ENCODE results near the gene UPF3A.
"Not testable (repeated sequence)": the region's sequence is repeated elsewhere in the genome, so short reads cannot be mapped to it uniquely, and the experiment has no call there.

The UPF3A gene

DNA sequence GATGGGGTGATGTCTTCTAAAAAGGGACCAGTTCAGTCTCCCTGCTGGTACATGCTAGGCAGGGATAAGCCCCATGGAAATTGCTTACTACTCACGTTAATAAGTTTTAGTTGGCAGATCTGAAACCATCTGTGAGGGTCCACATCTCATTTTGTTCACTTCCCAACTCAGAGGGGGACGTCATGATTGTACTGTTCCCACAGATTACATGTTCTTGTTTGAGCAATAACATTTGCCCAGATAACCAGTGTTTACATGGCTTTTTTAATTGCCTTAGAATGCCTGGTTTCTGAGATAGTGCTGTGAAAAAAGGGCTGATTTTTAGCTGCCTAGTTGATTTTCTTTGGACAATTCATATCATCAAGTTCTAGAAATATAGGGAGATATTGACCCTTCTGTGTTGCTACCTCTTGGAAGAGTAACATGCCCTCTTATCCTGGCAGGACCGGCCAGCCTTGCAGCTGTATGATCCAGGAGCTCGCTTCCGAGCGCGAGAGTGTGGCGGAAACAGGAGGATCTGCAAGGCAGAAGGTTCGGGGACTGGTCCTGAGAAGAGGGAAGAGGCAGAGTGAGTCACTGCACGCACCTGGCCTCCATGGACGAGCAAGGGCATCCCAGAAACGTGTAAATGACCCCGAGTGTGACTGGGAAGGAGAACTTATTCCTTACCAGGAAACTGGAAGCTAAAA, 23.1 kb downstream of the UPF3A start:
- DNase-seq (ENCODE audit: low spot score), result no peak

DNA sequence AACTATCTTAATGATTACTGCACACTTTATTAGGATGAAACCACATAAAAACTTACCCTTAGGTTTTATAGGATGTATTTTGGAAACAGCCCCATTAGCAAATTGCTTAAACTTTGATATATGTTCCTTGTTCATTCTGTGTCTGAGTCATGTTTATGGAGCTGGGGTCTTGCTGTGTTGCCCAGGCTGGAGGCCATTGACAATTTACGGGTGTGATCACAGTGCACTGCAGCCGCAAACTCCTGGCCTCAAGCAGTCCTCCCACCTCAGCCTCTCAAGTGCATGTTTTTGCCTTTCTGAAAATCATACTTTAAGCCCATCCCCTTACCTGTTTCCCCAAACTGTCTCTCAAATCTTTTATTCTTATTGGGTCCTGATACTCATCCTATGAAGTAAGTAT, 27.7 kb downstream of the UPF3A start:
- no peak for DNase-seq (ENCODE audit: low spot score)

DNA sequence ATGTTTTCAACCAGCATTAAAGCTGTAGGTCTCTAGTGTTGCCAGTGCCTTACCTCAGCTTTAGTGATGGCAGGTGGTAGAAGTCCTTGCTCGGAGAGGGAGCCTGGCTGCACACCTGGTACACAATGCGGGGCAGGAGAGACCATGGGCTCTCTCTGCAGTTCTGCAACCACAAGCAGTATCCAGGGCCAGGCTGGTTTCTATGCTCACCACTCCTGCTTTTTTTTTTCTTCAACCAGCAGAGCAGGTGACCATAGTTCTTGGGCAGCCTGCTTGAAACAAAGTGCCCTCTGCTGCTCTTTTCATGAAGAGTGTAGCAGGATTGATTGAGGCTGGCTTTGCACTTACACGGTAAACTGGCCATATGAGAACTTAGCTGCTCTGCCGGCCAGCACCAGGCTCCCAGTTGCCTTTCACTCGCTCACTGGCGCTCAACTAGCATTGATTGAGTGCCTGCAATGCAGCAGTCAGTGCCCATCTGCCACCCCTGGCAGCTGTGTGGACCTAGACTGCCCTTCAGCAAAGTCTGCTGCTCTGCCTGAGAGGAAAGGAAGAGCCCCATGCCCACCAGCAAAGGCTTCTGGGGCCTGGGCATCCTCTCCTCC, 28.5 kb downstream of the UPF3A start:
- no peak for DNase-seq (ENCODE audit: low spot score)

DNA sequence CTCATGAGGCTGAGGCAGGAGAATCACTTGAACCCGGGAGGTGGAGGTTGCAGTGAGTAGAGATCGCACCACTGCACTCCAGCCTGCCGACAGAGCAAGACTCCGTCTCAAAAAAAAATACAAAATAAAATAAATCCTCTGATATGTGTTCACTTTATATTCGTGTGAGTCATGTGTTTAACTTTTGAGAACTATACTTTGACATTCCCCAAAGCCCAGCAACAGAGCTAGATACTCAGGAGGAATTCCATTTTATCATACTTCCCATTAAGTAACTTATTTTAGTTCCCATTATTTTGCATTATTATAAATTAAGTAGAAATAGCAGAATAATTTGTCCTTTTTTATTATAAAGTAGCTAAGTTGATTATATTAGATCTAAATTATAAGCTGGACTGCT, 29.6 kb downstream of the UPF3A start:
- no peak for DNase-seq (ENCODE audit: low spot score)

DNA sequence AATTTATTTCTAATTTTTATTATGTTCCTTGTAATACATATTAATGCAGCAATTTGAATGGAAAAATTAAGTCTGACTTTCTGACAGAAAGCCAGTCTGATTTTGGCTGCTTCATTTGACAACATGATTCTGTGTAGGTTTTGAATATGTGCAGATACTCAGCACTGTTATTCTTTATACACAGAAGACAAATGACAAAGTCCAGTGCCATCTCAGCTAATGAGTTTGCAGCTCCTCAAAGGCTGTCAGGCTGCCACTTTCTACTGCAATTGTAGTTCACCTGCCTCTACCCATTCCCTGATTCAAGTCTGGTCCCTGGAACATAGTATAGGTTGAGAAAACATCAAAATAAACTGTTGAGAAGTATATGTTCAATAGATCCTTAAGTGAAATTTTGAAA, 30.0 kb downstream of the UPF3A start:
- no peak for DNase-seq (ENCODE audit: low spot score)

DNA sequence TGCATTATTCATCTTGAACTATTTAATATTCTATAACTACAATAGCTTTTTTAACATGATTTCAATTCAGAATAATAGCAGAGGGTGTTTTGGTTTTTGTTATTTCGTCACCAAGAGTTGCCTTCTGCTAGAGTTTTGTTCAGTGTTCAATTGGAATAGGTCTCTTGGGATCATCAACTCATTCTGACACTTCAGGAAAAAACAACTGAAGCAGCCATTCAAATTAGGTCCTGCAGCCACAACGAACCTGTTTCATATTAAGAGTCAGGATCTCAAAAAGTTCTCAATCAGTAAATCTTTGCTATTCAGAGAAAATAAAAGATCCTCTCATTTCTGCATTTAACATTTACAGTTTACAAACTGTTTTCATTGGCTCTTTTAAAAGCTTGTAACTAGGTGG, 30.5 kb downstream of the UPF3A start:
- DNase-seq (ENCODE audit: low spot score), result no peak

DNA sequence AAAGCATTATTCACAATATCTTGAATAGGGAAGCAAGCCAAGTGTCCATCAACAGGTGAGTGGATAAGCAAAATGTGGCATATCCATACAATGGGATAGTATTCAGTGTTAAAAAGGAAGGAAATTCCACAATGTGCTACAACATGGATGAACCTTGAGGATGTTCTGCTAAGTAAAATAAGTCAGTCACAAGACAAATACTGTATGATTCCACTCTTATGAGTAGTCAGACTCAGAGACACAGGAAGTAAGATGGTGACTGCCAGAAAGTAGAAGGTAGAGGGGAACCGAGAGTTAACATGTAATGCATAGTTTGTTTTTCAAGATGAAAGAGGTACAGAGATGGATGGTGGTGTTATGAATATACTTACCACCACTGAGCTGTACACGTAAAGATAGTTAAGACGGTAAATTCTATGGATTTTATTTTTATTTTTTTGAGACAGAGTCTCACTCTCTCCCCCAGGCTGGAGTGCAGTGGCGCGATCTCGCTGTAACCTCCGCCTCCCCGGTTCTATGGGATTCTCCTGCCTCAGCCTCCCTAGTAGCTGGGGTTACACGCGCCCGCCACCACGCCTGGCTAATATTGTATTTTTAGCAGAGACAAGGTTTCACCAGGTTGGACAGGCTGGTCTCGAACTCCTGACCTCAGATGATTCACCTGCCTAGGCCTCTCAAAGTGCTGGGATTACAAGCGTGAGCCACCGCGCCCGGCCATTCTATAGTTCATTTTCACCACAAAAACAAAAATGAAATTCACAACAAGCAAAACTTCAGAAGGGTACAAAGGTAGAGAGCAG, 31.9 kb downstream of the UPF3A start:
- DNase-seq (ENCODE audit: low spot score), result peak; percentile 41

DNA sequence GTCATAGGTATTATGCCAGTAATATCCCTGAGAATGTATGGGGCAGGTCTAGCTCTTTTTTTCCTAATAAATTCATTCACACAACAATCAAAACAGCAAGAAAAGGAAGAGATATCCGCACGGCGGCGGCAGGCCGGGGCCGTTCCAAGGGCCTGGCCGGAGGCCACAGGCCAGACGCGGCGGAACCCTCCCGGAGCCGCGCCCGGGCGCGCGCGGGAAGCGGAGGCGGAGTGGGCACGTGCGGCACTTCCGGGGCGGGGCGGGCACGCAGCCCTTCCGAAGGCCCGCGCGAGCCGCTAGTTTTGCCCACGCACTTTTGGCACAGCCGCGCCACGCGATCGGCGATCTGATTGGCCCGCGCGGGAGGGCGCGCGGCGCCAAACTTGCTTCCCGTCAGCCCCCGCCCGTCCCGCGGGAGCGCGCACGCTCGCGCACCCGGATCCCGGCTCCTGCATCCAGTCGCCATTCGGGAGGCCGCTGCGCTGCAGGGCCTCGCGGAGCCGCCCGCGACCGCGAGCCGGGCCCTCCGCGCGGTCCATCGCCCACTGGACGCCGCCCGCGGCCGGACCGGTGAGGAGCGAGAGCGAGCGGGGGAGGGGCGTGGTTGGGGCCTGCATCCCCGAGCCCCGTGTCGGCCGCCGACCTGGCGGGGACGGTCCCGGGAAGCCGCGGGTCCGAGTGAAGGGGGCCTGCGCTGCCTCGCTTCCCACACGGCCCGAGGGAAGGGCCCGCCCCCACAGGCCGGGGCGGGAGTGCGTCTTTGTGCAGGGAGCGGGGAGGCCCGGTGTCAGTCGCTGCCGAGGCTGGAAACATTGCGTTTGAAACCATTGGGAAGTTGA, 32.9 kb downstream of the UPF3A start, which contains the start of gene CHAMP1:
CHAMP1 (plus strand) TSS at position 430 of the 839 bp plus-strand sequence. CDS start 9,340 bp downstream, outside the sequence.
- peak; percentile 96 for DNase-seq (ENCODE audit: low spot score)

DNA sequence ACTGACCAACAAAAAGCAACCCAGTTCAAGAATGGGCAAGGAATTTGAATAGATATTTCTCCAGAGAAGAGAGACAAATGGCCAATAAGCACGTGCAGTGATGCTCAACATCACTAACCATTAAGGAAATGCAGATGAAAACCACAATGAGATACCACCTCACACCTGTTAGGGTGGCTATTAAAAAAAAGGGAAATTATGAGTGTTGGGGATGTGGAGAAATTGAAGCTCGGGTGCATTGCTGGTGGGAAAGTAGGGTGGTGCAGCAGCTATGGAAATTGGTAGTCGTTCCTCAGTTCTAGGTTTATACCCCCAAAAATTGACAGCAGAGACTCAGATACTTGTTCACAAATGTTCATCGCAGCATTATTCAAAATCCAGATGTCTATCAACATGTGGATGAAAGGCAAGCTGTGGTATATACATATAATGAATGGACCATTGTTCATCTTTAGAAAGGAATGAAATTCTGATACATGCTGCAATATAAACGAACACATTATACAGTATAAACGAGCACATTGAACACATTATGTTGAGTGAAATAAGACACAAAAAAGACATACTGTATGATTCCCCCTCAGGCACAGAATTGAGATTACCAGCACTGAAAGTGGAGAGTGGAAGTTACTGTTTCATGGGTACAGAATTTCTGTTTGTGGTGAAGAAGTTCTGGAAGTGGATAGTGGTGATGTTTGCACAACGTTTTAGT, 33.8 kb downstream of the UPF3A start:
- no peak for DNase-seq (ENCODE audit: low spot score)

DNA sequence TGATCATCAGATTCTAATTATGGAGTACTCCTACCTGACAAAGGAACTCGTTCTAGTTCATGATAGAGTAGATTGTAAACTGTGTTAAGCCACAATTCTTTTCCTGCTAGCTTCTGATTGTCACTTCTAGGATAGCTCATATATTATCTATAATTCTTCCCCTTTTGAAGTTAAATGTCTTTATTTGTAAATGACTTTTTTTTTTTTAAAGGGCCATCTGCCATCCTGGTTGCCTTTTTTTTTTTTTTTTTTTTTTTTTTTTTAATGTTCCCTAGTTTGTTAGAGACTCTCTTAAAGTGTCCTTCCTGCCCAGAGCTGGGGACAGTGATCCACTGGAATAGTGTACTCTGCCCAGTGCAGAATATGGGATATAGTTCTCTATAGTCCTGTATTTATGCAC, 37.2 kb downstream of the UPF3A start:
- no peak for DNase-seq (ENCODE audit: low spot score)

DNA sequence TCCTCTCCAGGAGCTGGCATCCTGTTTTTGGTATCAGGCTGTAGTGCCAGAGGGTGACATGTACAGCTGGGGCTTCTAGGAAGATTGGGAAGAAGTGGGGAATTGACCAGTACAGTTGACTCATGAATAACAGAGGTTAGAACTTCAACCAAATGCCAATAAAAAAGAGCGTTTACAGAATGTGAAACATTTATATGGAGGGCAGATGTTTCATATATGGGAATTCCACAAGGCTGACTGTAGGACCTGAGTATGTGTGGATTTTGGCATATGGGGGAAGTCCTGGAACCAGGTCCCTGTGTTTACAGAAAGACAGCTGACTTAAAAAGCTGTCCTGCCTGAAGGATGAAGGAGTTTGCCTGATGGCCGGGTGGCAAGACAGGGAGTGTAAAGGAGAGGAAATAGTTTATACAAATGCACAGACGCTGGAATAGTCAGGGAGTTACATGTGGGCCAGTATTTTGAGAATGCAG, 38.1 kb downstream of the UPF3A start:
- no peak for DNase-seq (ENCODE audit: low spot score)

DNA sequence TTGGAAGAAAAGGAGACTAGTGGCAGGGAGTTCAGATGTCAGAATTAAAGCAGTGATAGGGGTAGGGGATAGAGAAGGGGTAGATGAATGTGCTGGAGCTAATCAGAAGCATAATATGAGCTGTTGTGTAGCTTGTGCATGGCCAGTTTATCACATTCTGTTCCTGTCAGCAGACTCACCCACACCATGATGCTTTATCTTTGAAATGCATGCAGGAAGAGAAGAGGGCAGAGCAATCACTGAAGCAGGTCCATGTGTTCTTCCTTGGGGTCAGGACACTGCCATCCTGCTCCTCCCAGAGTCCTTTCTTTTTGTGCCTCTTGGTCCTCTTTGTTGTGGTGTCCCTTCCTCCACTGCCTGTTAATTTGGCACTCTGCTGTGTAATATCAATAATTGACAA, 38.7 kb downstream of the UPF3A start:
- DNase-seq (ENCODE audit: low spot score), result no peak

DNA sequence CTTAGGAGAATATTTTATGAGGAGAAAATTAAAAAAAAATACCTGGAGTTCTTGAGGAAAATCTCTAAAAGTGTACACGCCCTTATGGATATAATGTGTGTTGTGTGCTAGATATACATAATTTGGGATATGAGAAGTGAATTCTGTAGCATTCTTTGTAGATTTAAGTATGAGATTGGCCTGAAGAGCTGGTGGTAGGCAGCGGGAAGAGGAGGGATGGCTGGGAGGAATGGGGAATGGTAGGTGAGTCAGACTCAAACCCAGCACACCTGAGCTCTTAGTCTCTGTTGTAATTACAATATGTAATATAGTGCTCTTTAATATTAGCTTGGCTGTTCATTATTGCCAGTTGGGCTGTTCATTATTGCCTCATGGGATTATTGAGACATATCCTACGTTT, 39.9 kb downstream of the UPF3A start:
- no peak for DNase-seq (ENCODE audit: low spot score)

DNA sequence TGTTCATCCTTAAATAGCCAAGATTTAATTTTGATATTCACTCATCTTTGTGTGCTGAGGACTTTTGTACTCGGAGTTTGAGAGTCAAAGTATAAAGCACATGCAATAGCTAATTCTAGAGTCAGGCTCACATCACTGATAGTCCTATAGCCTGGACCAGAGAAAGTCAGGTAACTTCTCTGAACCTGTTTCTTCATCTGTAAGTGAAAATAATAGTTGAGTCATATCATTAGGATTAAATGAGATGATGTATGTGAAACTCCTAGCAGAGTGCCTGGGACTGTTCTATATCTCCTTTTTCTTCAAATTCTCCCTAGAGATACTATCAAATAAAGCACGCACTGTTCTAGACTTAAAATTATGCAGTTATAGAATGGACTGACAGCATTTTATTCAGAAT, 41.9 kb downstream of the UPF3A start:
- no peak for DNase-seq (ENCODE audit: low spot score)

DNA sequence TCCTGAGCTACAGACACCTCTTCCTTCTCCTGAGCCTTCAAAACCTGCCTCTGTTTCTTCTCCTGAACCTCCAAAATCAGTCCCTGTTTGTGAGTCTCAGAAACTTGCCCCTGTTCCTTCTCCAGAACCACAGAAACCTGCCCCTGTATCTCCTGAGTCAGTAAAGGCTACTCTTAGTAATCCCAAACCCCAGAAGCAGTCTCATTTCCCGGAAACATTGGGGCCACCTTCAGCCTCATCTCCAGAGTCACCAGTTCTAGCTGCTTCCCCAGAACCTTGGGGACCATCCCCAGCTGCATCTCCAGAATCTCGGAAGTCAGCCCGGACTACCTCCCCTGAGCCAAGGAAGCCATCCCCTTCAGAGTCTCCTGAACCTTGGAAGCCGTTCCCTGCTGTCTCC, 42.9 kb downstream of the UPF3A start:
- DNase-seq (ENCODE audit: low spot score), result peak; percentile 27

DNA sequence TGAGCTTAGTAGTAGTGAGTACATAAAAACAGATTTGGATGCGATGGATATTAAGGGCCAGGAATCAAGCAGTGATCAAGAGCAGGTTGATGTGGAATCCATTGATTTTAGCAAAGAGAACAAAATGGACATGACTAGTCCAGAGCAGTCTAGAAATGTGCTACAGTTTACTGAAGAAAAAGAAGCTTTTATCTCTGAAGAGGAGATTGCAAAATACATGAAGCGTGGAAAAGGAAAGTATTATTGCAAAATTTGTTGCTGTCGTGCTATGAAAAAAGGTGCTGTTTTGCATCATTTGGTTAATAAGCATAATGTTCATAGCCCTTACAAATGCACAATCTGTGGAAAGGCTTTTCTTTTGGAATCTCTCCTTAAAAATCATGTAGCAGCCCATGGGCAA, 44.3 kb downstream of the UPF3A start:
- DNase-seq (ENCODE audit: low spot score), result no peak

DNA sequence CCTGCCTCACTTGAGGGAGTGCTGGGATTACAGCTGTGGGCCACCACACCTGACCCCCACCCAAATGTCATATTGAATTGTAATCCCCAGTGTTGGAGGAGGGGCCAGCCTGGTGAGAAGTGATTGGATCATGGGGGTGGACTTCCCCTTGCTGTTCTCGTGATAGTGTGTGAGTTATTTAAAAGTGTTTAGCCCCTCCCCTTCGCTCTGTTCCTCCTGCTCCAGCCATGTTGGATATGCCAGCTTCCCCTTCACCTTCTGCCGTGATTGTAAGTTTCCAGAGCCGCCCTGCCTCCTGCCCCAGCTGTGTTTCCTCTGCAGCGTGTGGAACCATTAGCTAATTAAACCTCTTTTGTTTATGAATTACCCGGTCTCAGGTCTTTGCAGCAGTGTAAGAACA, 46.6 kb downstream of the UPF3A start:
- no peak for DNase-seq (ENCODE audit: low spot score)

DNA sequence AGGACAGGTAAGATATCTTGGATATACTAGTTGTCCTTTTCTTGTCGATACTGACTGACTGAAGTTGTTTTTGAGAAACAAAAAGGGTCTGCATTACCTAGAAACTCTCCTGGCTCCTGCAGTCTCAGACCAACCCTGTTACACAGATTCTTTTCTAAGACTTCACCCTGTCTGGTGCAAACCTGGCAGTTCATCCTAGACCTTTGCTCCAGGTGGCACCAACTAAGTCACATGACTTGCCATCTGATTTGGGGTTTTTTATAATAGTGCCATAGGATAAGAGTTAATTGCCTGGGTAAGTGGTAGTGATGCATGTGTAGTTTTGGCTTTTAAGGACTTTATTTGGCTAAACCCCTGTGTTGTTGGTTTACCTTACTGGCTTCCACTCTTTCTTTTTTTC, 47.2 kb downstream of the UPF3A start:
- DNase-seq (ENCODE audit: low spot score), result no peak

DNA sequence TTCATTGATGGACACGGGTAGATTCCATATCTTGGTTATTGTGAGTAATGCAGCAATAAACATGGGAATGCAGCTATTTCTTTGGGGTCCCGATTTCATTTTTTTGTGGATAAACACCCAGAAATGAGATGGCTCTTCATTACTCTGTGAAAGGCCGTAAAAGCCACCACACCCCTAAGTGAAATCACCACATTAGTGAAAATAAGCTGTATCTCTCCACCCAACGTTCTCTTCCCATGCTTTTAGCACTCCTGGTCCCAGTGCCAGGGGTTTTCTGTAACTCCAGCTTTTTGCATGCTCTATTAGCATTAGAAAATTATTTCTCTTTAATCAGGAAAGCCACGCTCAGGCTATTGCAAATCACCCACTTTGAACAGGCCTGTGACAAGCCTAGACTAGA, 48.7 kb downstream of the UPF3A start:
- DNase-seq (ENCODE audit: low spot score), result no peak

DNA sequence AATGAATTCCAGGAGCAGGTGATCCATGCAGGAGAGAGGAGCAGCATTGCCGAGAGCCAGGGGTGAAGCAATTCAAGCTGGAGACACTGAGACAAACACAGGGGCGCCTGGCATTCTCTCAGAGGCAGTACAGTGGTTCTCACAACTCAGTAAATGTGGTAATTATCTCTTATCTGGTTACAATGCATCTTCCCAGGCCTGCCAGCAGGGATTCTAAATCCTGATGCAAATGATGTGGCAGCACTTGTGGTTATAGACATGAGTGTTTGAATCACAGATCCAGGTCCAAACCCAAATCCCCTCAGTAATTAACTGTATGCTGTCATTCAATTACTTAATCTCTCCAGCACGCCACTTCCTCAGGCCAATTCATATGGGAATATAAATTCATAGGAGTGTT, 52.5 kb downstream of the UPF3A start:
- not testable (repeated sequence) for DNase-seq (ENCODE audit: low spot score)

DNA sequence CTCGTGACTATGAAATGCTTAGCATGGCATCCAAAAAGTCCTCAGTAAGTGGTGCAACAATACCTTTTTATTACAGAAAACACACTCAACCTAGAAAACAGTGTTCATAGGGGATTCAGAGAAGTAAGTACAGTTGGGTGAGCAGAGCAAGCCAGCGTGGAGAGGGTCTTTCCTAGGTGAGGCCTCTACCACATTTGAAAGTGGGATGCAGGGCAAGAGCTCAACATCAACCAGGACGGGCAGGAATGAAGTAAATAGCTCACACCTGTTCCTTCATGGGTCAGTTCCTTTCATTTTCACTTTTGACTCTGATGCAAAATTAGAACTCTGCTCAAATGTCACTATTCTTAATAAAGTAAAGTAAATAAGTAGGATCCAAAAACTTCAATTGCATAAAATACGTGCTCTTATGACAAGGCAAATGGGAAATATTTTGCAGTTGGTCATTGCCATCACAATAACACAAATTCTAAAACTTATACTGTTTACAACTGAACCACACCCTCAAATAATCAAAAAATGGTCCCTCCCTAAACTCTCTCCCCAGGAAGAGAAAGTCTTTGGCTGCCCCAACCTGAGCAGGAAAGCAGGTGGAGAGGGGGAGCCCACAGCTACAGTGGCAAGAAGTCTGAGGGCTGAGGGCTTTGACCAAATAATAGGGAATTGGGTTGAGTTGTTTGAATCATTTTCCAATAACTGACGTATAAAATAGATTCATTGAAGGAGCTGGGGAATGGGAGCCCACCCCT, 53.1 kb downstream of the UPF3A start:
- DNase-seq (ENCODE audit: low spot score), result no peak

Measured in activated CD4-positive, alpha-beta T cell treated with anti-CD3 and anti-CD28 coated beads, Interleukin-2, Interleukin-4, amounts not matched to agents 100 ng/mL and 50 ng/mL, durations not matched to agents 16 hours and 8 hours (primary cell).